Mucosa of gallbladder (tissue), 1 donor: ENCODE results near the gene CLK3. TPM values are rescaled to one million over a fixed set of nuclear protein-coding genes. Genes with fewer than 3 reads are reported as not detected.
"Not testable (repeated sequence)": the region's sequence is repeated elsewhere in the genome, so short reads cannot be mapped to it uniquely, and the experiment has no call there.

Source experiments
- DNase-seq: peaks from one replicate; pipeline ENCODE4 v3.0.0-alpha.2; 2020; ENCODE audit warnings: low spot score
- total RNA-seq: library from RNA; stranded (reverse); gene quantifications from one replicate; pipeline ENCODE4 v1.2.1, GENCODE V29; 2021
- donor health status: DM: no; HTN: no; CAD: no.

Gene CLK3
- total RNA-seq, 1 donor from 2014 or later = 95.0 TPM

DNA sequence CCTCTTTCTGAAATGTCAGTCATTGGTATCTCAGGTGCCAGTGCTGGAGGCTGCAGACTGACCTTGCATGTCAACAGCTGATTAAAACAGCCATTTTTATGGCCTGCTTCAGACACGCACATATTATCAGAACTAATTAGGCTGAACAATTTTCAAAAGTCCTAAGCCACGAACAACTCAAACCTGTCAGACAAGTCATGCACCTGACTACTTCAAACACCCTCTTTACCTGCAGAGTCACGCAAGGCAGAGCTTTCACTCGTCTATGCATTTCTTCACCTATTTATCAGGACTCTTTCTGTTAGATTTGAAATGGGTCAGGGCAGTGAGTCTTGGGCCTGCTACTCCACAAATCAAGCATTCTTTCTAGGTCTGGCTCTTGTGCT is 26.7 kb downstream of the CLK3 start:
- DNase-seq = no peak

- no peak for DNase-seq
These were observed 27.4 kb downstream of the CLK3 start for GRCh38 chr15:74642734-74643664.

DNA sequence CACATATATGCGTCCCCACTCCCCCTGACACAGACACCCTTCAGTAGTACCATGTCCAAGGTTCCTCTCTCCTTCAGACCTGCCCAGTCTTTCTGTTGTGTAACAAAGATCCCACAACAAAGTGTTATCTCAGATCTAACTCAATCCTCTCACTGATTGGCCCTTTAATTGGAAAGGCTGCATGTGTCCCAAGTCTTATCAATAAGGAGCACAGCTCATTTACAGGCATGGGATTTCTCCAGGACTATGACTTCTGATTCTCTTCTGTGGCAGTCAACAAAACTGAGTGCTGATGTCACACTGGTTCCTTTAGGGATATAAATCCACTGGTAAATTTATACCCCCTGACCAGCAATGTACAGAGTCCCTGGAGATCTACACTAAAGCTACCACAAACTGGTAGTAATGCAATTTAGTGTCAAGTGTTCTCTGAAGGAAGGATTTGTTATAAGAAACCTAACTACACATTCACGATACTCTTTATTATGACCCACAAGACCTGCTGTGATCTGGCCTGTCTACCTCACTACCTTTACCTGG is 28.1 kb downstream of the CLK3 start:
- DNase-seq = no peak

DNA sequence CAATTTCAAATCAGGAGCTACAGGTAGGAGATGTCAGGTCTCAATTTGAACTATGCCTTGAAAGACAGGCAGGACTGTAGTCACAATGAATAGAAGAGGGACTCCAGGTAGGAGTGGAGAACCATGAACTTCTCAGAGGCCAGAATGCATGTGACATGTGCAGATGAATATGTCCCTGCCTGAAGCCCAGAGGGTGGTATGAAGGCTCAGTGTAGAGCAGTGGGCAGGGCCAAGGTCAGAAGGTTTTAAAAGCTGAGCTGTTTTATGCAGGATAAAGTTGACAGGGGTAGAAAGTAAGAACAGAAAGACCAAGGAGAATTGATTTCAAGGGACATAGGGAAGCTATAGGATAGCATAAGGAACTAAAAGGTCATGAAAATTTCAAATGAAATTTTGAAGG is 30.8 kb downstream of the CLK3 start:
- no peak for DNase-seq

DNA sequence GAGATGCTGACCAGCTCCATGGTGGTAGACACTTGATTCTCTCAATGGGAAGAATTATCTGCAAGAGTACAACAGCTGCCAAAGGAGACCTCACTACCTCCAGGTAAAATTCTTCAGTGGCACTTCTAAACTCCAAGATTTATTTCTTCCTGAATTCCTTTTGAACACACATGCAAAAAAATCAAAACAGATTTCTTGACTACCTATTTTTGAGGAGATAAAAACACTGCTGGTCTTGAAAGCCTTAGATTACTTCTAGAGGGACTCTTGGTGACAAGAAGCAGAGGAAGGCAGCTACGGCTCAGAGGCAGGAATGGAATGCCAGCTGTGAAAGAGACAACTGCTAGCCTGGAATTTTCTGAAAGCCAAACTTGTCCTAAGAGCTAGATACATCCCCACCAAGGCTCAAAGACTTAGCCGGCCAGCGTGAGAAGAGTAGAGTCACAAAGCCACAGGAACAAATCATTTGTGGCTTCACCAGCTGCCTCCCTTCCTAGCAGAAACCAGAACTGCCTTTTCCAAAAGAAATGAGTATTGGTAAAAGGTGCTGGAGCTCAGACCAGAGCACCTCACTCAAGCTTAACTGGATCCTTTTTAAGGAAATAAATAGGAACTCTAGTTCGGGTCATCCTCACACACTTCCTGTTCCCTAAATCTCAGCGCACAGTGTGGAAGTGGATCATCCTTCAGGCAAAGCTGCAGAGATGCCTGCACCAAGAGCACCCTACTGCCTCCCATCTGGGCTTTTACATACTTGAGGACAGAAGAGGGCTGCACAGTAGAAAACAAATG is 32.6 kb downstream of the CLK3 start:
- DNase-seq = no peak

GRCh38 chr15:74651242-74651741 is 35.7 kb downstream of the CLK3 start:
- no peak for DNase-seq

DNA sequence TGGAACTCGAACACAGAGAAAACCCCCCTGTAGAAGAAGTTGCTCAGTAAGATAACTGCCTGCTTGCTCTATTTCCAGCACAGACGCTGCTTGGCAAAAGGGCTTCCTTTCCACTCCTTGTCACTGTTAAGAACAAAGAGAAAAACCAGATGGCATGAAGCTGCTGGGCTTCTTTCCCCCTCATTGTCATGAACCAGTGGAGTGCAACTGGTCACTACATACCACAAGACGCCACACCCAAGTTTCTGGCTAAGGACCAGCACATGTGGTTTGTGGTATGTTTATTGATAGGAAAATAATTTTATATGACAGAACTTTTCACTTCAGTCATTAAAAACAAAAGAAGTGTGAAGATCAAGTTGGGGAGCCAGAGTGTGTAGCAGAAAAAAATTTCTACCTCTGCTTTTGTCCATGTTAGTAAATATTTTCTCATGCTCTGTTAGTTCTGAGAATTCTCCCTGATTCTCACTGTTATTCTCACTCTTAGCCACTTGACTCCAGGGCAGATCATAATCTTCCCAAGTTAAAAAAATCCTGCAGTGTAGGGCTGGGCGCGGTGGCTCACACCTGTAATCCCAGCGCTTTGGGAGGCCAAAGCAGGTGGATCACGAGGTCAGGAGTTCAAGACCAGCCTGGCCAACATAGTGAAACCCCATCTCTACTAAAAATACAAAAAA is 37.9 kb downstream of the CLK3 start:
- peak; percentile 46 for DNase-seq

DNA sequence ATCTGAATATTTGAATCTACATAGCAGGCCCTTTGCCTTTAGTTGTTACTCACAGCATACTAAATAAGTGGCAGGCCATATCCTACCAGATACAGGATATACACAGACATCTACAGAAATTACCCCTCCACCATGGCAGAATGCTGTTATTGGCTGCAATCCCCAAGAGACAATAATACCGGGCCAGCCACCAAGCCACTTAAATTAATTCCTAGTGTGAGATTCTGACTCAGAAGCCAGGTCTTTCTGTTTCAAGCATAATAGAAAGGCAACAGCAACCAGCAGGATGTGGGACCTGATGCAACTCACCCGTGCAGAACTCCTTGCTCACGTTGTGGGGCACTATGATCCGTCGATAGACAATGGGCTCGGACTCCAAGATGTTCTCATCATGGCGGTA is 39.8 kb downstream of the CLK3 start:
- no peak for DNase-seq

DNA sequence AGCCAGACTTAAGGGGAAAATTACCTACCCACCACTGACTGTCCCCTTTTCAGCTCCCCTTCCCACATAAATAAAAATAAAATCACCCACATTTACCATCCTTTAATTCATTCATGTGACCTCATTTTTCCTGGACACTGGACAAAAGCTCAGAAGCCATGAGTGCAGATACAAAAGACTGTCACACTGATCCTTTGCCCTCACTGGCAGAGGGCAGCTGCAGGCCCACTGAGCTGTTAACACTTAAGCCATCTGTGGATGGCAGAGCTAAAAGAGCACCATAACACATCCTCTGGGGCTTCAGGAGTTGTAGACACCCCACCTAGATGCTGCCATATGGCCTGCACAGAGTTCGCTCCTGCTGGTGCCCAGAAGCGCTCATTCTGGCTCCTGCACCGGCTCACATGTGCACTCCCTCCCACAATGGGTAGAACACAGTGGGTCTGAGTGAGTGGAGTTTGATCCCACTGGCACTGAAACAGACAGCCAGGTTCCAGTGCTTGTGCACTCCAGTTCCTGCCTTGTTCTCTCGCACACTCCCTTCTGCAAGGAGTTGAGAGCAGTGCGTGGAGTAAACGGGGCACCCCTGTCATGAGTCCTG is 41.4 kb downstream of the CLK3 start:
- no peak for DNase-seq

GRCh38 chr15:74657846-74658245 is 42.2 kb downstream of the CLK3 start:
- DNase-seq = no peak

GRCh38 chr15:74661280-74661679 is 45.6 kb downstream of the CLK3 start:
- DNase-seq = not testable (repeated sequence)

- no peak for DNase-seq
These were observed 46.6 kb downstream of the CLK3 start for GRCh38 chr15:74662064-74662860.

GRCh38 chr15:74663303-74664027 is 47.8 kb downstream of the CLK3 start:
- no peak for DNase-seq

- peak; percentile 51 for DNase-seq
These were observed 48.5 kb downstream of the CLK3 start for GRCh38 chr15:74664028-74664616.

DNA sequence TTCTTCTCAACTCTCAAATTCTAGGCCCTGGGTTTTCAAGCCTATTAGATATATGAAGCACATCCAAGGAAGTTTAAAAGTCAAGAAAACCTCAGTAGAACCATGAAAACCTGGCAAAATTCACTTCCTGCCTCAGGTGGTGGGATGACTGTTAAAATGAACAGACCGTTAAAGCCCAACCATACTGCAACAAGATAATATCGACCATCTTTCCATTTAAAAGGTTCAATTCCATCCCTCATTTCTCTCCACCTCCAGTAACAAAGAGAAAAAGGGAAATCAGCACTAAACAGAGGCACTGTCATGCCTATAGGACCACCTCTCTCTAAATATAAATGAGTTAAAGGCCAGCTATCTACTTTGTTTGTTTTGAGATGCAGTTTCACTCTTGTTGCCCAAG is 49.0 kb downstream of the CLK3 start:
- DNase-seq = no peak

GRCh38 chr15:74667975-74668374 is 52.3 kb downstream of the CLK3 start:
- no peak for DNase-seq

DNA sequence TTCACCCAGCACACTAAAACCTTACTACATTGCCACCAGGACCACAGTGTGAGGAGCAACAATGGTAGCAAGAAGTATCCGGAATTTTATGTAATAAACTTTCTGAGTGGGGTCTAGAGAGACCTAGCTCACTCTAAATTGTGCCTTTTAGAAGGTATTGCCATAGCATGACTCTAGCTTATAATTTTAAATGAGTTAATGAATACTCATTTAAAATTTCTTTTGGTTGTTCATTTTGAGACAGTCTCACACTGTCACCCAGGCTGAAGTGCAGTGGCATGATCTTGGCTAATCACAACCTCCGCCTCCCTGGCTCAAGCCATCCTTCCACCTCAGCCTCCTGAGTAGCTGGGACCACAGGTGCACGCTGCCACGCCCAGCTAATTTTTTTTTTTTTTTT is 54.0 kb downstream of the CLK3 start:
- no peak for DNase-seq

DNA sequence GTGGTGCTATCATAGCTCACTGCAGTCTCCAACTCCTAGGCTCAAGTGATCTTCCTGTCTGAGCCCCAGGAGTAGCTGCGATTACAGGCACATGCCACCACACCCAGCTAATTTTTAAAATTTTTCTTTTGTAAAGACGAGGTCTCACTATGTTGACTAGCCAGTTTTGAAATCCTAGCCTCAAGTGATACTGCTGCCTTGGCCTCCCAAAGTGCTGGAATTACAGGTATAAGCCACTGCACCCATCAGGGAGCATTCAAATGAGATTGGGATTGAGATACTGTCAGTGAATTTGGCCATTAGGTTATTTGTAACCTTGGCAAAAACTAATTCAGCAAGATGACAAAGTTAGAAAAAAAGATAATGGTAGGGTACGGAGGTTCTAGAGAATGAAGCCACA is 58.5 kb downstream of the CLK3 start:
- DNase-seq = no peak

GRCh38 chr15:74676801-74677200 is 61.2 kb downstream of the CLK3 start:
- no peak for DNase-seq
